ENCODE measurements around the gene TOX2.

TOX2 gene

GRCh38 chr20:43903953-43904826, 10.5 kb upstream of the TOX2 start:
- no peaks in the 10 kb centered on the region for H3K36me3 Mint-ChIP-seq (ENCODE audit: low read depth)
- H3K9me3 Mint-ChIP-seq: peaks cover 12% of the 10 kb centered on the region
- no peak for TF ChIP-seq CTCF (IDR thresholded peaks at IDR 0.05; ENCODE audit: unreplicated experiment in 3 of 3)
- peaks cover 4% of the 10 kb centered on the region for H3K27me3 Mint-ChIP-seq (ENCODE audit: low read depth)
- no peak overlapping the region for H3K4me3 Mint-ChIP-seq
- no peak overlapping the region for H3K27ac Mint-ChIP-seq
- H3K4me1 Mint-ChIP-seq: no peaks in the 10 kb centered on the region

GRCh38 chr20:43904827-43905177, 9.8 kb upstream of the TOX2 start:
- Mint-ChIP-seq H3K4me1 (no peaks in the 10 kb centered on the region), H3K4me3 (no peak overlapping the region), H3K9me3 (peaks cover 13% of the 10 kb centered on the region), H3K27me3 (ENCODE audit: low read depth) (peaks cover 8% of the 10 kb centered on the region), H3K36me3 (ENCODE audit: low read depth) (no peaks in the 10 kb centered on the region), H3K27ac (no peak overlapping the region)
- TF ChIP-seq CTCF (IDR thresholded peaks at IDR 0.05; ENCODE audit: unreplicated experiment in 3 of 3): no peak

- Mint-ChIP-seq H3K27me3 (ENCODE audit: low read depth) (peaks cover 8% of the 10 kb centered on the region), H3K4me1 (no peaks in the 10 kb centered on the region), H3K36me3 (ENCODE audit: low read depth) (no peaks in the 10 kb centered on the region), H3K9me3 (peaks cover 18% of the 10 kb centered on the region), H3K27ac (no peak overlapping the region), H3K4me3 (no peak overlapping the region)
- TF ChIP-seq CTCF (IDR thresholded peaks at IDR 0.05; ENCODE audit: unreplicated experiment in 3 of 3): no peak
Observed at GRCh38 chr20:43906505-43907034, 8.1 kb upstream of the TOX2 start.

GRCh38 chr20:43909211-43909610, 5.4 kb upstream of the TOX2 start:
- H3K4me3 Mint-ChIP-seq: no peak overlapping the region
- H3K4me1 Mint-ChIP-seq: no peaks in the 10 kb centered on the region
- H3K27ac Mint-ChIP-seq: no peak overlapping the region
- no peak for TF ChIP-seq CTCF (IDR thresholded peaks at IDR 0.05; ENCODE audit: unreplicated experiment in 3 of 3)
- H3K9me3 Mint-ChIP-seq: peaks cover 37% of the 10 kb centered on the region
- no peaks in the 10 kb centered on the region for H3K36me3 Mint-ChIP-seq (ENCODE audit: low read depth)
- peaks cover 31% of the 10 kb centered on the region for H3K27me3 Mint-ChIP-seq (ENCODE audit: low read depth)

- no peak overlapping the region for H3K27ac Mint-ChIP-seq
- H3K36me3 Mint-ChIP-seq (ENCODE audit: low read depth): no peaks in the 10 kb centered on the region
- peaks cover 32% of the 10 kb centered on the region for H3K27me3 Mint-ChIP-seq (ENCODE audit: low read depth)
- H3K4me1 Mint-ChIP-seq: no peaks in the 10 kb centered on the region
- peaks cover 37% of the 10 kb centered on the region for H3K9me3 Mint-ChIP-seq
- no peak for TF ChIP-seq CTCF (IDR thresholded peaks at IDR 0.05; ENCODE audit: unreplicated experiment in 3 of 3)
- no peak overlapping the region for H3K4me3 Mint-ChIP-seq
Observed at GRCh38 chr20:43909720-43910119, 4.9 kb upstream of the TOX2 start.

- Mint-ChIP-seq H3K27me3 (ENCODE audit: low read depth) (peaks cover 40% of the 10 kb centered on the region), H3K4me3 (no peak overlapping the region), H3K4me1 (peaks cover 6% of the 10 kb centered on the region), H3K27ac (no peak overlapping the region), H3K36me3 (ENCODE audit: low read depth) (no peaks in the 10 kb centered on the region), H3K9me3 (peaks cover 41% of the 10 kb centered on the region)
- TF ChIP-seq CTCF (IDR thresholded peaks at IDR 0.05; ENCODE audit: unreplicated experiment in 3 of 3): no peak
Observed at GRCh38 chr20:43910564-43910963, 4.1 kb upstream of the TOX2 start.
